Astrocyte (in vitro differentiated cells and primary cell): ENCODE results near the gene MOB1A. TPM values are rescaled to one million over a fixed set of nuclear protein-coding genes. Genes with fewer than 3 reads are reported as not detected.

Experiments
- DNase-seq: peaks from one replicate; pipeline ENCODE4 v3.0.0-alpha.2; 2010; ENCODE audit warnings: low read depth
- FAIRE-seq: peaks from 2 replicates; lab custom pipeline; 2011; peaks lifted over from hg19 to GRCh38; lab: Jason Lieb, UNC
- H2AFZ ChIP-seq: 2 replicates; pipeline ENCODE4 v1.6.0; 2012; ENCODE audit warnings: low read depth, low read length, inconsistent platforms
- H3K27ac ChIP-seq: 2 replicates; pipeline ENCODE4 v1.5.1; 2011; ENCODE audit warnings: low read depth, low read length, inconsistent platforms
- H3K27me3 ChIP-seq: 2 replicates; pipeline ENCODE4 v1.6.0; 2011; ENCODE audit warnings: low read length, inconsistent platforms; ENCODE audit not compliant: insufficient read depth
- H3K36me3 ChIP-seq: 2 replicates; pipeline ENCODE4 v1.5.1; 2011; ENCODE audit warnings: low read length, inconsistent platforms; ENCODE audit not compliant: insufficient read depth
- H3K4me1 ChIP-seq: 2 replicates; pipeline ENCODE4 v1.5.1; 2011; ENCODE audit warnings: low read length, inconsistent platforms; ENCODE audit not compliant: insufficient read depth
- H3K4me2 ChIP-seq: 2 replicates; pipeline ENCODE4 v1.6.0; 2012; ENCODE audit warnings: low read length, inconsistent platforms
- H3K4me3 ChIP-seq: 2 replicates; pipeline ENCODE4 v1.5.1; 2011; ENCODE audit warnings: low read depth, mild to moderate bottlenecking, low read length, inconsistent platforms; ENCODE audit not compliant: insufficient read depth
- H3K79me2 ChIP-seq: 2 replicates; pipeline ENCODE4 v1.6.0; 2012; ENCODE audit warnings: mild to moderate bottlenecking, low read length, inconsistent platforms; ENCODE audit not compliant: insufficient read depth
- H3K9ac ChIP-seq: 2 replicates; pipeline ENCODE4 v1.6.0; 2012; ENCODE audit warnings: mild to moderate bottlenecking, low read length, inconsistent platforms
- H3K9me3 ChIP-seq: 2 replicates; pipeline ENCODE4 v1.5.1; 2012; ENCODE audit warnings: low read depth, mild to moderate bottlenecking, low read length, inconsistent platforms; ENCODE audit not compliant: insufficient read depth
- H4K20me1 ChIP-seq: 2 replicates; pipeline ENCODE4 v1.6.0; 2012; ENCODE audit warnings: low read length, inconsistent platforms; ENCODE audit not compliant: insufficient read depth
- H3K27ac Mint-ChIP-seq: one replicate; pipeline ENCODE4 v1.8.0; 2021; ENCODE audit warnings: mild to moderate bottlenecking, mixed read lengths; ENCODE audit not compliant: unreplicated experiment
- H3K27me3 Mint-ChIP-seq: one replicate; pipeline ENCODE4 v1.8.0; 2021; ENCODE audit warnings: low read depth, mixed read lengths; ENCODE audit not compliant: unreplicated experiment
- H3K36me3 Mint-ChIP-seq: one replicate; pipeline ENCODE4 v1.8.0; 2021; ENCODE audit warnings: low read depth, mixed read lengths; ENCODE audit not compliant: unreplicated experiment
- H3K4me1 Mint-ChIP-seq: one replicate; pipeline ENCODE4 v1.8.0; 2021; ENCODE audit warnings: low read depth, mixed read lengths; ENCODE audit not compliant: unreplicated experiment
- H3K4me3 Mint-ChIP-seq: one replicate; pipeline ENCODE4 v1.8.0; 2021; ENCODE audit warnings: mild to moderate bottlenecking, moderate library complexity, mixed read lengths; ENCODE audit not compliant: unreplicated experiment
- H3K9me3 Mint-ChIP-seq: one replicate; pipeline ENCODE4 v1.8.0; 2021; ENCODE audit warnings: mild to moderate bottlenecking, mixed read lengths; ENCODE audit not compliant: unreplicated experiment
- EZH2 ChIP-seq: IDR thresholded peaks from 2 replicates; pipeline ENCODE4 v1.6.1; 2012; ENCODE audit warnings: mild to moderate bottlenecking, low read length, inconsistent platforms; ENCODE audit not compliant: insufficient read depth
- total RNA-seq: library from RNA; stranded (reverse); gene quantifications from 2 replicates; pipeline ENCODE4 v1.2.1, GENCODE V29; 2021
- TF ChIP-seq, protein P1 (sequence below): IDR thresholded peaks from 2 replicates; pipeline ENCODE4 v1.5.1; 2011; ENCODE audit warnings: low read depth, mild to moderate bottlenecking, inconsistent platforms, low read length, moderate library complexity; ENCODE audit not compliant: insufficient read depth

MOB1A gene
- total RNA-seq, 1 donor from 2014 or later: 116 TPM

DNA sequence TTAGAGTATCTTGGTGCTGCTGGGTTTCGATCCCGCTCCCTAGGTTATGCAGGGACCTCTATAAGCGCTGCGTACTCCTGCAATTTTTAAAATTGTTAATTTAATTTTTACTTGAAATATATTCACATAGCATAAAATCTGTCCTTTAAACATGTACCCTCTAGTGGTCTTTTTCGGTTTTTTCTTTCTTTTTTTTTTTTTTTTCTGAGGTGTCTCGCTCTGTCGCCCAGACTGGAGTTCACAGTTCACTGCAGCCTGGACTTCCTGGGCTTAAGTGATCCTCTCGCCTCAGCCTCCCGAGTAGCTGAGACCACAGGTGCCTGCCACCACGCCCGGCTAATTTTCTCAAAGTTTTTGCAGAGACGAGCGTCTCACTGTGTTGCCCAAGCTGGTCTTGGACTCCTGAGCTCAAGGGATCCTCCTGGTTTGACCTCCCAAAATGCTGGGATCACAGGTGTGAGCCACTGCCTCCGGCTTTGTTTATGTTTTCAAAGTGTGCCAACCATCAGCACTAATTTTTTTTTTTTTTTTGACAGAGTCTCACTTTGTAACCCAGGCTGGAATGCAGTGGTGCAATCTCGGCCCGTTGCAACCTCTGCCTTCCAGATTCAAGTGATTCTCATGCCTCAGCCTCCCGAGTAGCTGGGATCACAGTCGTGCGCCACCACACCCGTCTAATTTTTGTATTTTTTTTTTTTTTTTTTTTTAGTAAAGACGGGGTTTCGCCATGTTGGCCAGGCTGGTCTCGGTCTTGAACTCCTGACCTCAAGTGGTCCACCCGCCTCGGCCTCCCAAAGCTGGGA lies 585 bp upstream of the MOB1A start:
- peaks cover 44% of the 10 kb centered on the region for H3K79me2 ChIP-seq
- H2AFZ ChIP-seq: peak overlapping the region; percentile 69
- no peak for DNase-seq
- Mint-ChIP-seq H3K36me3 (peaks cover 10% of the 10 kb centered on the region), H3K4me1 (peaks cover 6% of the 10 kb centered on the region), H3K27me3 (peaks cover 3% of the 10 kb centered on the region), H3K27ac (peak overlapping the region; percentile 91), H3K4me3 (peak overlapping the region; percentile 96), H3K9me3 (no peaks in the 10 kb centered on the region)
- peak overlapping the region; percentile 94 for H3K9ac ChIP-seq
- no peak for TF ChIP-seq EZH2
- TF ChIP-seq, protein P1, sequence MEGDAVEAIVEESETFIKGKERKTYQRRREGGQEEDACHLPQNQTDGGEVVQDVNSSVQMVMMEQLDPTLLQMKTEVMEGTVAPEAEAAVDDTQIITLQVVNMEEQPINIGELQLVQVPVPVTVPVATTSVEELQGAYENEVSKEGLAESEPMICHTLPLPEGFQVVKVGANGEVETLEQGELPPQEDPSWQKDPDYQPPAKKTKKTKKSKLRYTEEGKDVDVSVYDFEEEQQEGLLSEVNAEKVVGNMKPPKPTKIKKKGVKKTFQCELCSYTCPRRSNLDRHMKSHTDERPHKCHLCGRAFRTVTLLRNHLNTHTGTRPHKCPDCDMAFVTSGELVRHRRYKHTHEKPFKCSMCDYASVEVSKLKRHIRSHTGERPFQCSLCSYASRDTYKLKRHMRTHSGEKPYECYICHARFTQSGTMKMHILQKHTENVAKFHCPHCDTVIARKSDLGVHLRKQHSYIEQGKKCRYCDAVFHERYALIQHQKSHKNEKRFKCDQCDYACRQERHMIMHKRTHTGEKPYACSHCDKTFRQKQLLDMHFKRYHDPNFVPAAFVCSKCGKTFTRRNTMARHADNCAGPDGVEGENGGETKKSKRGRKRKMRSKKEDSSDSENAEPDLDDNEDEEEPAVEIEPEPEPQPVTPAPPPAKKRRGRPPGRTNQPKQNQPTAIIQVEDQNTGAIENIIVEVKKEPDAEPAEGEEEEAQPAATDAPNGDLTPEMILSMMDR: no peak
- H3K36me3 ChIP-seq: no peaks in the 10 kb centered on the region
- H3K4me3 ChIP-seq: peak overlapping the region; percentile 93
- peaks cover 36% of the 10 kb centered on the region for H4K20me1 ChIP-seq
- peaks cover 2% of the 10 kb centered on the region for H3K4me1 ChIP-seq
- H3K27me3 ChIP-seq: no peaks in the 10 kb centered on the region
- H3K27ac ChIP-seq: no peak overlapping the region
- peak overlapping the region; percentile 86 for H3K4me2 ChIP-seq
- no peaks in the 10 kb centered on the region for H3K9me3 ChIP-seq
- FAIRE-seq: no peak

DNA sequence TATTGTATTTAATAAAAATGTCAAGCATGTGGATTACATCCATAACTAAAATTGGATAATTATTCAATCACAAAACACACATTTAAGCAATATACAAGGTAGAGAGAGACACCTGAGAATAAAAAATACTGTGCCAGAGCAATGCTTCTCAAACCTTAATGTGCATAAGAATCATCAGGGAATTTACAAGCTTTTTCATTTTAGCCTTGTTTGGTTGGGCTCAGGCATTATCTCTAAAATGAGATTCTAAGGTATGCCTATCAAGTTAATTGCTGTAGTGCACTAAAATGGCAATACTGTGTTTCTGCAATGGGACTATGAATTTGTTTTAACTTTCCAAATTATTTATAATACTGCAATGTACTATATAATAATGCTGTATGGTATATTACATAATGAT lies 983 bp downstream of the MOB1A start:
- peaks cover 2% of the 10 kb centered on the region for H3K4me1 ChIP-seq
- H3K4me2 ChIP-seq: peak overlapping the region; percentile 86
- peaks cover 59% of the 10 kb centered on the region for H3K79me2 ChIP-seq
- H3K9ac ChIP-seq: peak overlapping the region; percentile 94
- H3K27ac ChIP-seq: peak overlapping the region; percentile 83
- Mint-ChIP-seq H3K36me3 (peaks cover 10% of the 10 kb centered on the region), H3K27ac (peak overlapping the region; percentile 81), H3K9me3 (no peaks in the 10 kb centered on the region), H3K4me1 (peaks cover 6% of the 10 kb centered on the region), H3K4me3 (peak overlapping the region; percentile 96), H3K27me3 (no peaks in the 10 kb centered on the region)
- H3K9me3 ChIP-seq: no peaks in the 10 kb centered on the region
- DNase-seq (no peak), FAIRE-seq (no peak)
- H3K4me3 ChIP-seq: peak overlapping the region; percentile 93
- H3K36me3 ChIP-seq: no peaks in the 10 kb centered on the region
- H4K20me1 ChIP-seq: peaks cover 44% of the 10 kb centered on the region
- TF ChIP-seq, protein P1: no peak
- no peak for TF ChIP-seq EZH2
- H3K27me3 ChIP-seq: no peaks in the 10 kb centered on the region
- H2AFZ ChIP-seq: no peak overlapping the region

DNA sequence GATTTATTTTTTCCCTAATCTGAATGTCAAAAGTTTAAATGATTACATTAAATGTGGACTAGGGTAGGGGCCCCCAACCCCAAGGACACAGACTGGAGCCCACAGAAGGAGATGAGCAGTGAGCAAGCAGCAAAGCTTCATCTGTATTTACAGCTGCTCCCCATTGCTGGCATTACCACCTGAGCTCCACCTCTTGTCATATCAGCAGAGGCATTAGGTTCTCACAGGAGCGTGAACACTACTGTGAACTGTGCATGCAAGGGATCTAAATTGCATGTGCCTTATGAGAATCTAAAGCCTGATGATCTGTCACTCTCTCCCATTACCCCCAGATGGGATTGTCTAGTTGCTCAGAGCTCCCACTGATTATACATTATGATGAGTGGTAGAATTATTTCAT lies 3.8 kb downstream of the MOB1A start:
- H3K4me3 Mint-ChIP-seq: no peak overlapping the region
- H2AFZ ChIP-seq: no peak overlapping the region
- no peaks in the 10 kb centered on the region for H3K27me3 ChIP-seq
- H3K4me1 ChIP-seq: peaks cover 2% of the 10 kb centered on the region
- H3K9me3 ChIP-seq: no peaks in the 10 kb centered on the region
- FAIRE-seq: no peak
- DNase-seq: no peak
- no peak overlapping the region for H3K27ac Mint-ChIP-seq
- no peaks in the 10 kb centered on the region for H3K27me3 Mint-ChIP-seq
- H3K36me3 ChIP-seq: peaks cover 12% of the 10 kb centered on the region
- H4K20me1 ChIP-seq: peaks cover 52% of the 10 kb centered on the region
- H3K27ac ChIP-seq: no peak overlapping the region
- H3K4me1 Mint-ChIP-seq: peaks cover 6% of the 10 kb centered on the region
- no peak overlapping the region for H3K9ac ChIP-seq
- H3K4me3 ChIP-seq: no peak overlapping the region
- no peak for TF ChIP-seq EZH2
- TF ChIP-seq, protein P1: no peak
- H3K36me3 Mint-ChIP-seq: peaks cover 10% of the 10 kb centered on the region
- no peaks in the 10 kb centered on the region for H3K9me3 Mint-ChIP-seq
- H3K79me2 ChIP-seq: peaks cover 76% of the 10 kb centered on the region
- no peak overlapping the region for H3K4me2 ChIP-seq
